GM23338 (cell line): ENCODE data around the gene TLX1. TPM values are rescaled to one million over a fixed set of nuclear protein-coding genes. Genes with fewer than 3 reads are reported as not detected.

Experiments
- ATAC-seq: fragments of 200-7000 bp; cut with Tn5 transposase; 3 replicates; pipeline ENCODE4 v1.9.1; 2020
- DNase-seq: peaks from one replicate; pipeline ENCODE4 v3.0.0-alpha.2; 2015; ENCODE audit warnings: low spot score
- H2AFZ ChIP-seq: fragments of 200-600 bp; sonication (generic); 2 replicates; pipeline ENCODE4 v1.8.0; 2016; ENCODE audit warnings: antibody characterized with exemption, mild to moderate bottlenecking, moderate library complexity
- H3F3A ChIP-seq: fragments of 200-600 bp; sonication (generic); replicated peaks from 2 replicates; pipeline ENCODE4 v1.8.0; 2017; ENCODE audit warnings: antibody characterized with exemption, mixed run types, low read depth
- H3K27ac ChIP-seq: fragments of 200-600 bp; sonication (generic); 2 replicates; pipeline ENCODE4 v1.6.1; 2016; ENCODE audit warnings: low read depth
- H3K27me3 ChIP-seq: fragments of 200-600 bp; sonication (generic); 2 replicates; pipeline ENCODE4 v1.8.0; 2016; ENCODE audit warnings: mild to moderate bottlenecking, mixed run types, moderate library complexity; ENCODE audit not compliant: insufficient read depth
- H3K36me3 ChIP-seq: fragments of 200-600 bp; sonication (generic); 2 replicates; pipeline ENCODE4 v1.8.0; 2016; ENCODE audit warnings: mild to moderate bottlenecking; ENCODE audit not compliant: insufficient read depth
- H3K4me1 ChIP-seq: fragments of 200-600 bp; sonication (generic); 2 replicates; pipeline ENCODE4 v1.8.0; 2016; ENCODE audit warnings: mild to moderate bottlenecking, moderate library complexity; ENCODE audit not compliant: insufficient read depth
- H3K4me2 ChIP-seq: fragments of 200-600 bp; sonication (generic); 2 replicates; pipeline ENCODE4 v1.7.1; 2017; ENCODE audit warnings: mixed run types
- H3K4me3 ChIP-seq: fragments of 200-600 bp; sonication (generic); 2 replicates; pipeline ENCODE4 v1.6.1; 2016; ENCODE audit warnings: mixed run types
- H3K79me2 ChIP-seq: fragments of 200-600 bp; sonication (generic); replicated peaks from 2 replicates; pipeline ENCODE4 v1.8.0; 2017; ENCODE audit warnings: mild to moderate bottlenecking; ENCODE audit not compliant: insufficient read depth
- H3K9me2 ChIP-seq: fragments of 200-600 bp; sonication (generic); 2 replicates; pipeline ENCODE4 v1.8.0; 2017; ENCODE audit not compliant: insufficient read depth
- H4K20me1 ChIP-seq: fragments of 200-600 bp; sonication (generic); replicated peaks from 2 replicates; pipeline ENCODE4 v1.8.0; 2017; ENCODE audit warnings: mild to moderate bottlenecking; ENCODE audit not compliant: insufficient read depth
- H3K27ac Mint-ChIP-seq: 2 replicates; pipeline ENCODE4 v1.8.0; 2020; ENCODE audit warnings: inconsistent platforms, mild to moderate bottlenecking, moderate library complexity, mixed read lengths
- H3K27me3 Mint-ChIP-seq: 3 replicates; pipeline ENCODE4 v1.8.0; 2022; ENCODE audit warnings: low read depth, mild to moderate bottlenecking, moderate library complexity, mixed read lengths, inconsistent platforms; ENCODE audit not compliant: insufficient read depth, poor library complexity
- H3K36me3 Mint-ChIP-seq: 3 replicates; pipeline ENCODE4 v1.8.0; 2021; ENCODE audit warnings: low read depth, mild to moderate bottlenecking, inconsistent platforms, moderate library complexity, mixed read lengths
- H3K4me1 Mint-ChIP-seq: 3 replicates; pipeline ENCODE4 v1.8.0; 2020; ENCODE audit warnings: mild to moderate bottlenecking, inconsistent platforms, mixed read lengths
- H3K4me3 Mint-ChIP-seq: 3 replicates; pipeline ENCODE4 v1.8.0; 2021; ENCODE audit warnings: moderate library complexity, mild to moderate bottlenecking, inconsistent platforms, mixed read lengths
- H3K9me3 Mint-ChIP-seq: 3 replicates; pipeline ENCODE4 v1.8.0; 2020; ENCODE audit warnings: moderate library complexity, mild to moderate bottlenecking, inconsistent platforms, mixed read lengths
- CTCF ChIP-seq, 2 experiments: fragments of 200-600 bp in 1 of 2; sonication (generic) in 1 of 2; conservative IDR thresholded peaks; 2 replicates each; pipeline versions ENCODE4 v1.5.1 to v1.6.1; 2016 to 2017; ENCODE audit warnings: antibody characterized with exemption in 2 of 2, low read depth in 2 of 2, mild to moderate bottlenecking in 2 of 2, moderate library complexity in 1 of 2
- EZH2 ChIP-seq: fragments of 200-600 bp; sonication (generic); IDR thresholded peaks from one replicate; pipeline ENCODE4 v1.8.0; 2017; ENCODE audit warnings: antibody characterized with exemption, mild to moderate bottlenecking, low read depth; ENCODE audit not compliant: unreplicated experiment
- EZH2phosphoT487 ChIP-seq: fragments of 200-600 bp; sonication (generic); IDR thresholded peaks from one replicate; pipeline ENCODE4 v1.8.1; 2018; ENCODE audit warnings: antibody characterized with exemption; ENCODE audit not compliant: unreplicated experiment
- JUNB ChIP-seq: IDR thresholded peaks from one replicate; pipeline ENCODE4 v1.6.1; 2016; ENCODE audit warnings: antibody characterized with exemption; ENCODE audit not compliant: unreplicated experiment
- NANOG ChIP-seq: IDR thresholded peaks from 2 replicates; pipeline ENCODE4 v1.6.1; 2016; ENCODE audit warnings: antibody characterized with exemption, borderline replicate concordance
- POLR2AphosphoS5 ChIP-seq: IDR thresholded peaks from 2 replicates; pipeline ENCODE4 v1.6.1; 2016; ENCODE audit warnings: antibody characterized with exemption, low read depth
- REST ChIP-seq: IDR thresholded peaks from one replicate; pipeline ENCODE4 v1.6.1; 2018; ENCODE audit warnings: antibody characterized with exemption; ENCODE audit not compliant: unreplicated experiment
- STAT1 ChIP-seq: IDR thresholded peaks from one replicate; pipeline ENCODE4 v1.6.1; 2016; ENCODE audit warnings: antibody characterized with exemption; ENCODE audit not compliant: unreplicated experiment
- ZNF114 ChIP-seq: fragments of 250-450 bp; sonication (Bioruptor Pico); IDR thresholded peaks from 2 replicates; pipeline ENCODE4 v1.5.0; 2020; ENCODE audit warnings: mild to moderate bottlenecking, moderate library complexity
- ZNF331 ChIP-seq: fragments of 250-450 bp; sonication (Bioruptor Pico); IDR thresholded peaks from 2 replicates; pipeline ENCODE4 v1.5.0; 2020; ENCODE audit warnings: low read depth, mild to moderate bottlenecking, moderate library complexity
- ZNF462 ChIP-seq: fragments of 250-450 bp; sonication (Bioruptor Pico); IDR thresholded peaks from 2 replicates; pipeline ENCODE4 v1.5.0; 2020; ENCODE audit warnings: mild to moderate bottlenecking, moderate library complexity
- long read RNA-seq: library from polyadenylated mRNA; unstranded; transcript quantifications from one replicate; pipeline ENCODE4 v2.0.0, GENCODE V29; 2020; ENCODE audit not compliant: unreplicated experiment
- polyA plus RNA-seq: library from polyadenylated mRNA; unstranded; fragments of >200 nt; fragmentation: Nextera tagmentation; extraction: Ambion mirVana; gene quantifications from 2 replicates; pipeline ENCODE4 v1.2.1, GENCODE V29; 2016
- total RNA-seq: library from RNA; depleted of rRNA; stranded (reverse); fragments of >200 nt; shearing (Covaris generic); gene quantifications from 2 replicates; pipeline ENCODE4 v1.2.3, GENCODE V29; 2014; rRNA removed
- TF ChIP-seq, protein P1 (sequence below): IDR thresholded peaks from 2 replicates; pipeline ENCODE4 v1.6.1; 2016; ENCODE audit warnings: antibody characterized with exemption

Gene TLX1
- total RNA-seq (not detected in 2 replicates), polyA plus RNA-seq (not detected in 2 replicates)
- long read RNA-seq = 0 reads

- Histone ChIP-seq H3K9me2 (no peaks in the 10 kb centered on the region), H3K36me3 (no peaks in the 10 kb centered on the region), H3F3A (peaks cover 19% of the 10 kb centered on the region), H3K27ac (no peak within 1 kb of the TSS), H2AFZ (peak within 1 kb of the TSS; percentile 56; the same call in 1 of the 2 replicates), H4K20me1 (peaks cover 22% of the 10 kb centered on the region), H3K27me3 (peaks cover 100% of the 10 kb centered on the region), H3K79me2 (no peaks in the 10 kb centered on the region), H3K4me1 (peaks cover 29% of the 10 kb centered on the region), H3K4me3 (peak within 1 kb of the TSS; percentile 55), H3K4me2 (peak within 1 kb of the TSS; percentile 79)
- Mint-ChIP-seq H3K9me3 (peaks cover 11% of the 10 kb centered on the region; the same call in 2 of the 3 replicates), H3K36me3 (peaks cover 3% of the 10 kb centered on the region; the same call in 1 of the 3 replicates), H3K27me3 (peaks cover 97% of the 10 kb centered on the region), H3K4me1 (peaks cover 29% of the 10 kb centered on the region), H3K4me3 (peak within 1 kb of the TSS; percentile 55), H3K27ac (no peak within 1 kb of the TSS)
- peak; percentile 85 for DNase-seq
- peak; percentile 27 for ATAC-seq
- TF ChIP-seq NANOG (no peak), JUNB (no peak), EZH2 (peak; percentile 91), STAT1 (no peak), POLR2AphosphoS5 (no peak), ZNF331 (no peak), ZNF462 (CRISPR knock-in tag) (no peak), CTCF (conservative IDR thresholded peaks at IDR 0.05; ENCODE audit: low read depth in 2 of 2) (peak in 1 of 2 experiments; percentile 16; a peak in 1 of 4 replicates), ZNF114 (no peak), REST (no peak), EZH2phosphoT487 (peak; percentile 86)
- TF ChIP-seq, protein P1, sequence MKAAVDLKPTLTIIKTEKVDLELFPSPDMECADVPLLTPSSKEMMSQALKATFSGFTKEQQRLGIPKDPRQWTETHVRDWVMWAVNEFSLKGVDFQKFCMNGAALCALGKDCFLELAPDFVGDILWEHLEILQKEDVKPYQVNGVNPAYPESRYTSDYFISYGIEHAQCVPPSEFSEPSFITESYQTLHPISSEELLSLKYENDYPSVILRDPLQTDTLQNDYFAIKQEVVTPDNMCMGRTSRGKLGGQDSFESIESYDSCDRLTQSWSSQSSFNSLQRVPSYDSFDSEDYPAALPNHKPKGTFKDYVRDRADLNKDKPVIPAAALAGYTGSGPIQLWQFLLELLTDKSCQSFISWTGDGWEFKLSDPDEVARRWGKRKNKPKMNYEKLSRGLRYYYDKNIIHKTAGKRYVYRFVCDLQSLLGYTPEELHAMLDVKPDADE = no peak
These were observed at the start of gene TLX1 for GRCh38 chr10:101130984-101131961. TLX1 (plus strand) TSS chr10:101131300; CDS start chr10:101131542, 242 bp downstream.
